Glomerular endothelial cell (primary cell): ENCODE measurements around the gene INPP5D. TPM values are rescaled to one million over a fixed set of nuclear protein-coding genes. Genes with fewer than 3 reads are reported as not detected.
"Not testable (repeated sequence)": the region's sequence is repeated elsewhere in the genome, so short reads cannot be mapped to it uniquely, and the experiment has no call there.

ENCODE experiments used
- DNase-seq: peaks from one replicate; pipeline ENCODE4 v3.0.0-alpha.2; 2011; ENCODE audit warnings: low read depth, low spot score; ENCODE audit errors: extremely low read depth
- total RNA-seq: library from RNA; depleted of rRNA; stranded (reverse); fragments of >200 nt; gene quantifications from 2 replicates; pipeline ENCODE4 v1.2.3, GENCODE V29; 2015

Gene INPP5D
- total RNA-seq, 1 donor from 2014 or later, result 46.3 TPM

DNA sequence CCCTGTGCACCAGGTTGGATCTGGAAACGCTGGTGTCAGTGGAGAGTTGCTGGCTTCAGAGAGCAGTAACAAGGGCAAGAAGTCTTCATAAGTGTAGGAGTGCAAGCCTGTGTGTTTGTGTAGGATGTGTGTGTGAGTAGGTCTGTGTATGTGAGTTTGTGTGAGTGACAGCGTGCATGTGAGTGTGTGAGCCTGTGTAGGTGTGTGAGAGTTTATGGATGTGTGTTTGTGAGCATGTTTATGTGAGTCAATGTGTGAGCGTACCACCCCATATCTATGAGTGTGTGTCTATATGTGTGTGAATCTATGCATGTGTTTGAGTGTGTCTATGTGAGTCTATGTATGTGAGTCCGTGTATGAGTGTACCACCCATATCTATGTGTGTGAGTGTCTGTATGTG, 104.8 kb downstream of the INPP5D start:
- DNase-seq, result no peak

DNA sequence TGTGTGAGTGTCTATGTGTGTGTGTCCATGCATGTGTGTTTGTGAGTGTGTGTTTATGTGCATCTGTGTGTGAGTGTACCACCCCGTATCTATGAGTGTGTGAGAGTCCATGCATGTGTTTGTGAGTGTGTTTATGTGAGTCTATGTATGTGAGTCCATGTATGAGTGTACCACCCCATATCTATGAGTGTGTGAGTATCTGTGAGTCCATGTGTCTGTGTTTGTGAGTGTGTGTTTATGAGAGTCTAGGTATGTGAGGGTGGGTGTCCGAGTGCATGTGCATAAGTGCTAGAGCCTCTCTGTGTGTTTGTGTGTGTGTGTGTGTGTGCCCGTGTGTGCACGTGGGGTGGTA, 105.4 kb downstream of the INPP5D start:
- DNase-seq, result no peak

DNA sequence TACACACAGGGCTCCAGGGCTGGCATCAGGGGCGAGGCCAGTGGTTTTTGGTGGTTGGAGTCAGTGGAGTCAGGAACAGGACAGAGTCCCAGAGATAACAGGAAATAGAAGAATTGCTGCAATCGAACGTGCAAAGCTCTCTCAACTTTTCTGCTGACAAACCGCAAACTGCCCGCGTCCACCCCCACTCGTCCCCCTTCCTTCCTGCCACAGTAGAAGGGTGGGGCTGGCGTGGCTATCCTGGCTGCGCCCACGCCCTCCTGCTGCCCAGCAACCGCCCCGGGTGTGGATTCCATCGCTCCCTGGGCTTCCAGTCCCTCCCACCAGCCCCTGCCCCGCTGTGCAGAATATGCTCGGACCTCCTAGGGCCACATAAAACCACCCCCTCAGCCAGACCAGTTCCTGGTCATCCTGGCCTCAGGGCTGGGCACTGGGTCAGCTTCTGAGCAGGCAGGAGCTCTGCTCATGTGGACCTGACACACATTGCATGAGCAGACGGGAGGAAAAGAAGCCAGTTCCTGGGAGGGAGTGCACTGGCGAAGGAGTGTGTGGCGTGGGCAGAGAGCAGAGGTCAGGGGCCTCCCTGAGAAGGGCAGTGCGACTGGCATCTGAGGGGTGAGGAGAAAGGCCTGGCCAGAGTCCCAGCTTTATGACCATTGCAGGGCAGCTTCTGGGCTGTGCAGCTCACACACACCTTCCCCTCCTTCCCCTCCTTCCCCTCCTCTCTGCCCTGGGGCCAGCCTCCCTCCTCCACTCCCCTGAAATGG, 105.9 kb downstream of the INPP5D start:
- DNase-seq, result no peak

DNA sequence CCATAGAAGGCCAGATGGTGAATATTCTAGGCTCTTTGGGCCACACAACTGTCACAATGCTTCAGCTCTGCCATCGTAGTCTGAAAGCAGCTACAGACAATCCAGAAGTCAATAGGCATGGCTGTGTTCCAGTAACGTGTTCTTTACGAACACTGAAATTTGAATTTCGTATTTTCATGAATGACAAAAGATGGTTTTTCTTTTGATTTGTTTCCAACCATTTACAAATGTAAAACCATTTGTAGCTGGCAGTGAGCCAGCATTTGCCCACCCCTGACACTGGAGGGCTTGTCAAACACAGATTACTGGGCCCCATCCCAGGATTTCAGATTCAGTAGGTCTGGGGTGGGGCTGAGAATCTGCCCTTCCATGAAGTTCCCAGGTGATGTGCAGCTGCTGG, 108.3 kb downstream of the INPP5D start:
- DNase-seq, result no peak

DNA sequence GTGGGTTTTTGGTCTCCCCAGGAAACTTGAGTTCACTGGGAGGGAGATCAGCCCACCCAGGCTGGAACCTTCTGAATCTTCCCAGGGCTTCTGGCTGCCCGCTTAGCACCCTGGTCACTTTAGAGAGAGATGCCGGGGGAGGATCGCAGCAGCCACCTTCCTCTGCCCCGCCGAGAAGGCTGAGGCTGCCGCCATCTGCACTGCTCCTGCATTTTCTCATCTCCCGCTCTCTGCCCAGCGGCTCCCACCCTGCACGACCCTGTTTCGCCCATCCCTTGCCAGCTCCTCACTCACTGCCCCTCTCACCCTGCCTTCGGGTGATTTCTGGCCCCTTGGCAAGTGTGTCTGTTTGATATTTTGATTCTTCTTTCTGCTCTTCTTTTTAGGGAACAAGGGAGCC, 108.8 kb downstream of the INPP5D start:
- DNase-seq, result no peak

DNA sequence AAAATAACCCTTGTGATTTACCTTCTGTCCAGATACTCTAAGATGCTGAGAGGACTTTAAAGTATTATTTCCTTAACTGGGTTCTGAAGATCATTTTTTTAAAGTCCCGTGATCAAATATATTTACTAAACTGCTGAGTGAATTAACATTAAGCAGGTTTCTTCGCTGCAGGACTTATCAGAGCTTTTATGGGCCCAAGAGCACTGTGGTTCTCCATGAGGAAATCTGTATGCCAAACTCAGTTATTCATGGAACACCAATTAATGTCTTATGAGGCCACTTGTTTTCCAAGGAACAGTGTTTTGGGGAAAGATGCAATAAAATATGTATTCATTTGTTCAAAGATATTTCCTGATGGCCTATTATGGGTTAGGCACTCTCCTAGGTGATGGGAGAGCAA, 111.2 kb downstream of the INPP5D start:
- DNase-seq, result no peak

DNA sequence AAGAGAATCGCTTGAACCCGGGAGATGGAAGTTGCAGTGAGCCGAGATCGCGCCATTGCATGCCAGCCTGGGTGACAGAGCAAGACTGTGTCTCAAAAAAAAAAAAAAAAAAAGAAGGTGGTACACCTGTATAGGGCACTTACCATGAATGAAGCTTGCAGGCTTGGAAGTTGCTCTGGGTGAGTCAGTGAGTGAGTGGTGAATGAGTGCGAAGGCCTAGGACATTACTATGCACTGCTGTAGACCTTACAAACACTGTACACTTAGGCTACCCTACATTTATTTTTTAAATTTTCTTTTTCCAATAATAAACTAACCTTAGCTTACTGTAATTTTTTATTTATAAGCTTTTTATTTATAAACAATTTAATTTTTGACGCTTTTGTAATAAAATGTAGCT, 113.0 kb downstream of the INPP5D start:
- DNase-seq, result no peak

DNA sequence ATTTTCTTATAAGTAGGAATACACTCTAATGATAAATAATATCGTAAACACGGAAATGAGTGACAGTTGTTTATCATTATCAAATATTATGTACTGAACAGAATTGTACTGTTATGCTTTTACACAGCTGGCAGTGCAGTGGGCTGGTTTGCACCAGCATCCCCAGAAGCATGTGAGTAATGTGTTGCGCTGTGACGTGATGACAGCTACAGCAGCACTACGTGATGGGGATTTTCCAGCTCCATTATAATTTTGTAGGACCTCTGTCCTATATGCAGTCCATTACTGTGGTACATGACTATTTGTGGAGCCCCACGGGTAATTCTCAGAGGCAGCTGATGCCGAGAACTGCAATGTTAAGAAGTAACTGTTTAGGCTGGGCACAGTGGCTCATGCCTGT, 114.0 kb downstream of the INPP5D start:
- DNase-seq, result no peak

DNA sequence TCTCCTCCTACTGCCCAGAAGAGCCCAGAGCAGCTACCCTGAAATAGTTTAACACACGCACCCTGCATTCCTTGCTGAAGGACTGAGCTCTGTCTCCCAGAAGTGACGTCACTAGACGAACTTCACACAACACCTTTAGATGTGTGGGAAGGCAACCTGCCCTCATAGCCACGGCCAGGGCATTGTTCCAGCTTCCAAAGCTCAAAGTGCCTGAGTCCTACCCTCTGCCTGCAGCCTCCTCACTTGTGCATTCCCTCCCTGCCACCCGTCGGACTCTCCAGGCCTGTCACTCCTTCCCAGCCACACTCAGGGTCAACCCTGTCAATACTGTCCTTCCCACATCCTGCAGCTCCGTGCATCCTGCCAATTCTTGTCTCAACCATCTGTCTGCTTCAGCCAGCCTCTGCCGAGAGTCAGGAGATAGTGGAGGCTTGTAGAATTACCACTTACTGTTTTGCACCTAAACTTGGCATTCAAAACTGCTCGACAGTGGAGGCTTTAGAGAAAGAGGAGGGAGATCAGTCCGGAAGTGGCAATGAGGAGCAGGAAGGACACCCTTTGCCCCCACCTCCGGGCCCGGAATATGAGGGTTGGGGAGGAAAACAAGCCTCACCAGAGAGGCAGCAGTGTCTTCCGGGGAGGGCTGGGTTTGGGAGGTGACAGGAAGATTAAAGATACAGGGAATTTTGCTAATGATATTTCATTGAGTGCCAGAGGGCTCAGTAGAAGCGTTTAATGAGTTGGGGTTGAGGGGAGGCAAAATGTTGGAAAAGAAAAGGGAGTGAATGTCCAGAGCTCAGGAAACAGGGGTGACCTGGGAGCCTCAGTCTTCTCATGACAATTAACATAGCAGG, 119.1 kb downstream of the INPP5D start:
- DNase-seq, result no peak

DNA sequence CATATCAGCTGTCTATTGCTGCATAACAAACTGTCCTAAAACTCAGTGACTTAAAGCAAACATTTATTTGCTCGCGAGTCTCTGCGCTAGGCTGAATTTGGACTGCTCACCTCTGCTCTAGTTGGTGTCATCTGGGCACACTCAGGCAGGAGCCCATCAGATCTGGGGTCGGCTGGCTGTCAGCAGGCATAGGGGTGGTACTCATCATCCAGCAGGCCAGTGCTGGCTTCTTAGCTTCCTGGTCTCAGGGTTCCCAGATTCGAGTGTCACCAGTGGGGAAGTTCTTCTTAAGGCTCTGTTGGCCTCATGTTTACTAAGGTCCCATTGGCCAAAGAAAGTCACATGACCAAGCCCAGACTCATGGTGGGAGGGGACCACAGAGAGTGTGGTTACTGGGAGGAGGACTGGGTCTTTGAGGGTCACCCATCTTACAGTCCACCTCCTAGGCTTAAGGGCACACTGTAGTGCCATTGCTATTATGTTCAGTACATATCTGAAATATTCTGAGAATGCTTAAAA, 119.8 kb downstream of the INPP5D start:
- DNase-seq, result no peak

DNA sequence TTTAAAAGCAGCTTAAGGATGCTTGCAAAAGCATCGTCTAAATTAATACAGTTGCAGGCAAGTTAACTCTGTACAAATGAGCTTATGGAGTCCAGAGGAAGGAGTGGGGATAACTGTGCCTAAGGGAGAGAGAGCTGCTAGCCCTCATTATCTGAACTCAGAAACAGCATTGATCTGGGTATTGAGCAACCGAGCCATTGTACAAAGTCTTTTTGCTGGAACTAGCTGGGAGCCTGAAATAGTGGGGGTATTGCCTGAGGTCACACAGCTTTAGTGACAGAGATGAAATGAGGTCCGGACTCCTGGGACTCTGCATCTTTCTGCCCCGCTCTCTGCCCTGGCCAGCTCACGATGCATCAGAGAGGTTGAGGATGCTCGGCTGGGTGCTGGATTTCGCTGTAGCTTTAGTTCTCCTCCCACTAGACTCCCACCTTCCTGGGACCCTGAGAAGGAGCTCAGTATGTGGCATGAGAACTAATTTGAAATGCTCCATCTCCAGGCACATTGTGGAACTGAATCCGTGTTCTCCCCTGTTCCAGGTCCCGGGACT, 123.8 kb downstream of the INPP5D start:
- DNase-seq, result no peak

DNA sequence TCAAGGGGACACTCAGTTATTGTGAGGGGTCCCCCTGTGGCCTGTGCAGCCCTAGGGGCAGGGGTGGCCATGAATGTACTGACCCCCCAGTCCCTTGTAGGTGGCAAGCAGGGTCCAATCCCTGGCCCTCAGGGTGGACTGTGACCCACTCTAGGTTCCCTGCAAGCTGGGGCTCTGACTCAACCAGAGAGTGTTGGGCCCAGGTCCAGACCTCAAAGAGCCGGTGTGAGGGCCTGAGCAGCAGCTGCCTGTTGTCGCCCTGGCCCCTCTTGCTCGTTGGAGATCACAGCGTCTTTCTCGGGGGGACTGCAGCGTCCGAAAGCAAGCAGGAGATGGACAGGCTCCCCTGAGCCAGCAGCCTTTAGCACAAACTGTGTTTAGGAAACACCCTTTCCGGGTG, 124.5 kb downstream of the INPP5D start:
- no peak for DNase-seq

DNA sequence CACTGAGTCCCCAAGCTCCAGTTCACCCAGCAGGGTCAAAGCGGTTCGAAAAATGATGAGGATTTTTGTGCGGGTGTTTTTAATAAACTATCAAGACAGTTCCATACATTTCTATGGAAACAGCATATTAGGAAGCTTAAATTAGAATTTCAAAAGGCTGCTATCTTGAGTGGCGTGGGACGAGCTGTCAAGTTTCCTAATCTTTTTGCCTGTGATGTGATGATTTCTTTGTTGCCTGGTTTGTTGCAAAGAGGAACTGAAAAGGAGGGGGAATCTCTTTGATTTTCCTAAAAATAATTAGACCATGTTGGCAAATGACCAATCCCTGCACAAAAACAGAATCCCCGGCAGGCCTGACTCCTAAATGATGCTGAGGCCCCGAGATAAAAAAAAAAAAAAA, 125.2 kb downstream of the INPP5D start:
- DNase-seq, result no peak

DNA sequence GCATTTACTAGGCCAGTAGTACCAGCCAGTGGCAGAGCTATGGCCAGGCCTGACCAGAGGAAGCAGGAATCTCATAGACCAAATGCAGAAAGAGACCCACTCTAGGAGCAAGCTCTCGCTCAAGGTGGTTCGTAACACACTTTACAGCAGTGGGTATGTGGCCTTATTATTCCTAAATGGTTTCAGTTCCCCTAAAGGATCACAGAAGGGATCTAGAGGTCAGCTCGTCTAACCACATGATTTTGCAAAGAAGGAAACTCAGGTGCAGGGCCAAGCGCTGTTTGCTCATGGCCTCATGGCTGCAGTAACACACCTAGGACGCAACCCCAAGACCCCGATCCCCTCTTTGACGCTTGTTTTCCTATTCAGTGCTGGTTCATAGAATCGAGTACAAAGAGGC, 125.8 kb downstream of the INPP5D start:
- DNase-seq, result no peak

DNA sequence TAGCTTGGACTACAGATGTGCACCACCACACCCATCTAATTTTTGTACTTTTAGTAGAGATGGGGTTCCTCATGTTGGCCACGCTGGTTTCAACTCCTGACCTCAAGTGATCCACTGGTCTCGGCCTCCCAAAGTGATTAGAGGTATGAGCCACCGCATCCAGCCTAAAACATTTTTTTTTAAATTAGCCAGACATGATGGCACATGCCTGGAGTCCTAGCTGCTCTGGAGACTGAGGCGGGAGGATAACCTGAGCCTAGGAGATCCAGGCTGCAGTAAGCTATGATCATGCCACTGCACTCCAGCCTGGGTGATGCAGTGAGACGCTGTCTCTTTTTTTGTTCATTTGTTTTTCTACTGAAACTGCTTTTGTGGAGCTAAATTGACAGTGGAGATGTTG, 126.7 kb downstream of the INPP5D start:
- DNase-seq, result no peak

DNA sequence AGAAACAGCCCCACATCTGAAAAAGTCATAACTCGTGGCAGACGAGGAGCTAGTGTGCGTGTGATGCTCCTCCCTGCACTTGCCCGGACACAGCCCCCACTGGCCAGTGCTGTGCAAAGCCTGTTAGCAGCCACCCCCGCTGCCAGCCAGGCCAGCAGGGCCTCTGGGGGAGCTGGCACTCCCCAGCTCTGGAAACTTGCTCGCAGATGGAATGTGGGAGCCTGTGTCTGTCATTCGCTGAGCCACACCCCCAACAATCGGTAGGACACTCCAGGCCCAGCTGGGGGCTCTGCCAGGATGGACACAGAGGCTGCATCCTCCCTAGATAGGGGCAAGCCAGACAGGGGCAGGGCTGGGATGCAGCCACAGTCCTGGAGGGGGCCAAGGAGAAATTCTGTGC, 128.9 kb downstream of the INPP5D start:
- no peak for DNase-seq

DNA sequence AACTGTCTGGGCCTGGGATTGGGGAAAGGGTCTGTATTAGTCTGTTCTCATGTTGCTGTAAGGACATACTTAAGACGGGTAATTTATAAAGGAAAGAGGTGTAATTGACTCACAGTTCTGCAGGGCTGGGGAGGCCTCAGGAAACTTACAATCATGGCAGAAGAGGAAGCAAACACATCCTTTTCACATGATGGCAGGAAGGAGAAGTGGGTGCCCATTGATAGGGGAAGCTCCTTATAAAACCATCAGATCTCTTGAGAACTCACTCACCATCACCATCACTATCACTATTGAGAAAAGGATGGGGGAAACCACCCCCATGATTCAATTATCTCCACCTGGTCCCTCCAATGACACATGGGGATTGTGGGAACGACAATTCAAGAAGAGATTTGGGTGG, 130.9 kb downstream of the INPP5D start:
- DNase-seq, result not testable (repeated sequence)

DNA sequence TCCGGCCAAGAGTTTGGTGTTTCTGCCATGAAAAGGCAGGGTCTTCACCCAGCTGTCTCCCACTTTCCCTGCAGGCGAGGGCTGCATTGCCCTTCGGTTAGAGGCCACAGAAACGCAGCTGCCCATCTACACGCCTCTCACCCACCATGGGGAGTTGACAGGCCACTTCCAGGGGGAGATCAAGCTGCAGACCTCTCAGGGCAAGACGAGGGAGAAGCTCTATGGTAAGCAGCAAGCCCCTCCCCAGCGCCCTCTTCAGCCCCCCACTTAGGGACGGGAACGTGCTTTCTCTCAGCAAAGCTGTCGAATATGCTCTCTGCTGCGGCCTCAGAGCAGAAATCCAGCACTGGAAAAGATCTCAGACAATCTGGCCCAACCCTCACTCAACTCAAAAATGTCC, 133.6 kb downstream of the INPP5D start:
- no peak for DNase-seq

DNA sequence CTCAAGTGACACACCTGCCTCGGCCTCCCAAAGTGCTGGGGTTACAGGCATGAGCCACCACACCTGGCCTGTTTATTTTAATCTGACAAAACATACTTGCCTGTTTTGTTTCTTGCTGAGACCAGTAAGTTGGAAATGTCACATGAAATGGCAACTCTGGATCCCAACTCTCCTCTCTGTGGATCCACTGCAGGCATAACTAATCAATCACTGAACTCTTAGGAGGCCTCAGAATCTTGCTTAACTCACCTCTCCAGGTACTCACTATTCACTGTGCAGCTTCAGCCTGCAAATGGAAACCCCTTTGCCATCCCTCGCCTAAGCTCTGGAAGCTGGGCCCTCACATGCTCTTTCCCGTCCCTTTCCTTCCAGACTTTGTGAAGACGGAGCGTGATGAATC, 134.9 kb downstream of the INPP5D start:
- DNase-seq, result no peak

DNA sequence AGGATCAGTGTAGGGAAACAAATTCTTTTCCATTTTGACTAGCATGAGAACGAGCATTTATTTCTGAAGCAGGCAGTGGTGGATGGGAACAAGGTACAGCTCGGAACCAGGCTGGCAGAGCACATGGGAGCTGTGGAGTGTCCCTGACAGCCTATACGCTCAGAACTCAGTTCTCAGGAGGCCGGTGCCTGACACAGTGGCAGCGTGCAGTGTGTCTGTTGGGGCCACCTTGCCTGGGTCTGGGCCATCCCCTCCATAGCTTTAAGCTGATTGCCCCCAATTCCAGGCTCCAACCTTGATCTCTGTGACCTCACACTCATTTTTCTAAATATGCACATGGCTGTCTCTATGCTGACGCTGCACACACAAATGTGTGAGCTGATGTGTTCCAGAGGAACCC, 136.9 kb downstream of the INPP5D start:
- no peak for DNase-seq

DNA sequence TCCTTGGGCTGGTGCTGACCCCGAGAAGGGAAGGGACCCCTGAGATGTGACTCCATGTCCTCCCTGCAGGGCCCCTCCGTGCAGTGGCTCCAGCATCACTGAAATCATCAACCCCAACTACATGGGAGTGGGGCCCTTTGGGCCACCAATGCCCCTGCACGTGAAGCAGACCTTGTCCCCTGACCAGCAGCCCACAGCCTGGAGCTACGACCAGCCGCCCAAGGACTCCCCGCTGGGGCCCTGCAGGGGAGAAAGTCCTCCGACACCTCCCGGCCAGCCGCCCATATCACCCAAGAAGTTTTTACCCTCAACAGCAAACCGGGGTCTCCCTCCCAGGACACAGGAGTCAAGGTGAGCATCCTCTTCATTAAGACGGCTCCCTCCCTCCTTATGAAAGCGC, 137.9 kb downstream of the INPP5D start:
- no peak for DNase-seq

DNA sequence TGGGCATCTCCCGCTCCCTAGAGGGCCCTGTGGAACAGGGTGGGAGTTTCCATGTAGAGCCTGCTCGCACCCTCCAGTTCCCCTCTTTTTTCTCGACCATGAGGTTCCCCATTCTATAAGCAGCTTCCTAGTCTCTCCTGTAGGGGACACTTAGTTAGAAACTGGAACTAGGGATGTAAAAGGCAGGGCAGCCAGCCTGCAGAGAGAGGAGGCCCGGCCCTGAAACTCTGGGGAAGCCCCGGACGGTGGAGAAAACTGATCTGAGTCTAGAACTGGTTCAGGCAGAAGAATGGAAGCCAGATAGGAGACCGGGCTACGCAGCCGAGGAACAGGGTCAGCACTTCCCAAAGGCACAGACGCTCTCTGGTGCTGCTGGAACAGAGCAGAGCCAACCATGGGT, 139.7 kb downstream of the INPP5D start:
- no peak for DNase-seq
